G401 (cell line): Measurements from ENCODE around the gene UBE2S. TPM values are rescaled to one million over a fixed set of nuclear protein-coding genes. Genes with fewer than 3 reads are reported as not detected.
"Not testable (repeated sequence)": the region's sequence is repeated elsewhere in the genome, so short reads cannot be mapped to it uniquely, and the experiment has no call there.

Experiments
- DNase-seq: peaks from one replicate; pipeline ENCODE4 v3.0.0-alpha.2; 2015; ENCODE audit warnings: low spot score
- in situ Hi-C: cut with HindIII; loops from 2 replicates; pipeline ENCODE4 v1.10.0; 2016; ENCODE audit warnings: low sequenced_read_pairs, mixed read lengths
- total RNA-seq: library from RNA; depleted of rRNA; stranded (reverse); fragments of >200 nt; shearing (Covaris generic); gene quantifications from 2 replicates; pipeline ENCODE4 v1.2.3, GENCODE V29; 2014; rRNA removed

Gene UBE2S
- 329 and 348 TPM in 2 replicates for total RNA-seq

GRCh38 chr19:55407550-55407799 is at the start of gene UBE2S:
UBE2S (minus strand) TSS chr19:55407788; CDS start chr19:55407589, 199 bp downstream.
- in situ Hi-C loops, DNase-seq: not testable (repeated sequence)

- in situ Hi-C loops: no loop called here
- no peak for DNase-seq
These were observed 48.8 kb upstream of the UBE2S start for GRCh38 chr19:55456347-55456746.

- in situ Hi-C loops: no loop called here
- no peak for DNase-seq
These were observed 48.1 kb upstream of the UBE2S start for GRCh38 chr19:55455576-55456235.

GRCh38 chr19:55454787-55455243 is 47.2 kb upstream of the UBE2S start:
- peak; percentile 63 for DNase-seq
- in situ Hi-C loops: no loop called here

GRCh38 chr19:55453511-55454260 is 46.1 kb upstream of the UBE2S start:
- no peak for DNase-seq
- in situ Hi-C loops: no loop called here

GRCh38 chr19:55452749-55453346 is 45.3 kb upstream of the UBE2S start:
- peak; percentile 97 for DNase-seq
- in situ Hi-C loops: no loop called here

- peak; percentile 67 for DNase-seq
- in situ Hi-C loops: no loop called here
These were observed 44.6 kb upstream of the UBE2S start for GRCh38 chr19:55451965-55452748.

- in situ Hi-C loops: no loop called here
- DNase-seq: no peak
These were observed 43.8 kb upstream of the UBE2S start for GRCh38 chr19:55451163-55451964.

GRCh38 chr19:55449469-55449868 is 41.9 kb upstream of the UBE2S start:
- no peak for DNase-seq
- in situ Hi-C loops: no loop called here

- DNase-seq, in situ Hi-C loops: not testable (repeated sequence)
These were observed 40.5 kb upstream of the UBE2S start for GRCh38 chr19:55448175-55448490.

GRCh38 chr19:55447421-55448174 is 40.0 kb upstream of the UBE2S start:
- in situ Hi-C loops: no loop called here
- peak; percentile 74 for DNase-seq

- in situ Hi-C loops: no loop called here
These were observed 38.5 kb upstream of the UBE2S start for GRCh38 chr19:55446060-55446459.

GRCh38 chr19:55444646-55445045 is 37.1 kb upstream of the UBE2S start:
- DNase-seq: no peak
- in situ Hi-C loops: no loop called here

More at GRCh38 chr19:55446060-55446459, 38.5 kb upstream of the UBE2S start:
- no peak for DNase-seq

- DNase-seq: no peak
- in situ Hi-C loops: no loop called here
These were observed 36.4 kb upstream of the UBE2S start for GRCh38 chr19:55443824-55444480.

- in situ Hi-C loops: no loop called here
These were observed 35.6 kb upstream of the UBE2S start, which contains the start of gene SHISA7 for GRCh38 chr19:55443045-55443823. SHISA7 (minus strand) TSS chr19:55443300; CDS start chr19:55442863, 437 bp downstream.

GRCh38 chr19:55442372-55442961 is 34.9 kb upstream of the UBE2S start:
- in situ Hi-C loops: no loop called here
- DNase-seq: peak; percentile 46

More at GRCh38 chr19:55443045-55443823, 35.6 kb upstream of the UBE2S start, which contains the start of gene SHISA7:
- peak; percentile 67 for DNase-seq
